ENCODE results near the gene SLC6A16.

DNA sequence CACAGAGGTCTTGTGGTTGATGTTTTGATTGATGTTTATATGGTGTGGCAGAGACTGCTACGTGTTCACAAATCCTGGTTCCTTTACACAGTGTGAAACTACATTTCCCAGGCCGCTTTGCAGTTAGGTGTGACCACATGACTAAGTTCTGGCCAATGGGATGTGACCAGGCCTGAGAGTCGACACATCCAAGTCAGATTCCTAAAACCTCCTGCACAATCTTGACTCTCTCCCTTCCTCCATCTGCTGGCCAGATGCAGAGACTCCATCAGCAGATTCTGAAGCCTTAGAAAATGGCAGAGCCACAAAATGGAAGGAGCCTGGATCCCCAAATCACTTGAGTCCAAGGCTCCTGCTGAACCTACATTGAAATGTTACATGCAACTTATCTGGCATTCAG lies 22.8 kb upstream of the SLC6A16 start:
- no peak for TF ChIP-seq CTCF (IDR thresholded peaks at IDR 0.05; ENCODE audit: poor library complexity)
- TF ChIP-seq EZH2 (IDR thresholded peaks at IDR 0.05; ENCODE audit: borderline replicate concordance): no peak
- no peak for TF ChIP-seq EZH2phosphoT487 (IDR thresholded peaks at IDR 0.05; ENCODE audit: low read depth, severe bottlenecking, unreplicated experiment)

Data from hepatocyte (in vitro differentiated cells).